Activated CD4-positive, alpha-beta T cell treated with anti-CD3 and anti-CD28 coated beads for 36 hours (primary cell): ENCODE data around the gene SRRM2. TPM values are rescaled to one million over a fixed set of nuclear protein-coding genes. Genes with fewer than 3 reads are reported as not detected.

Source experiments
- ATAC-seq: fragments of 200-7000 bp; cut with Tn5 transposase; one replicate; pipeline ENCODE4 v1.10.0; 2021; ENCODE audit warnings: mild to moderate bottlenecking, moderate library complexity
- CTCF ChIA-PET: fragments of 350-600 bp; sonication (Branson Sonifier 250); formaldehyde crosslinking; loops from one replicate; lab custom pipeline; 2021; ENCODE audit warnings: antibody characterized with exemption; lab: Charles Lee
- POLR2A ChIA-PET: fragments of 350-600 bp; sonication (Branson Sonifier 250); formaldehyde crosslinking; loops from one replicate; lab custom pipeline; 2021; ENCODE audit warnings: antibody characterized with exemption, inconsistent platforms; lab: Charles Lee
- DNase-seq: peaks from one replicate; pipeline ENCODE4 v3.0.0-alpha.2; 2020
- H3K27ac Mint-ChIP-seq: one replicate; pipeline ENCODE4 v1.8.0; 2021; ENCODE audit warnings: mixed read lengths
- H3K27me3 Mint-ChIP-seq: one replicate; pipeline ENCODE4 v1.8.0; 2021; ENCODE audit warnings: mixed read lengths
- H3K36me3 Mint-ChIP-seq: one replicate; pipeline ENCODE4 v1.8.0; 2021; ENCODE audit warnings: low read depth, mixed read lengths
- H3K4me1 Mint-ChIP-seq: one replicate; pipeline ENCODE4 v1.8.0; 2021; ENCODE audit warnings: mixed read lengths
- H3K4me3 Mint-ChIP-seq: one replicate; pipeline ENCODE4 v1.8.0; 2021; ENCODE audit warnings: mild to moderate bottlenecking, moderate library complexity, mixed read lengths
- H3K9me3 Mint-ChIP-seq: one replicate; pipeline ENCODE4 v1.8.0; 2021; ENCODE audit warnings: low read depth, mixed read lengths
- intact Hi-C, 2 experiments: fragments of 100-400 bp; cut with DNase I in 1 of 2; cut with micrococcal nuclease in 1 of 2; formaldehyde crosslinking; loops; one replicate each; pipeline versions ENCODE4 v1.14.2 to v1.15.1; 2022 to 2024; cut with DNase I, micrococcal nuclease
- total RNA-seq, 2 experiments: library from RNA; stranded (reverse); gene quantifications; one replicate each; pipeline ENCODE4 v1.2.3, GENCODE V29; 2021

The SRRM2 gene
- total RNA-seq, 2 experiments from 2014 or later, result 517 to 598 TPM

GRCh38 chr16:2708955-2709587, 43.4 kb upstream of the SRRM2 start:
- CTCF ChIA-PET, result interaction anchor here (0.9 kb wide), 1 partner anchor 269 kb away, joined by 3 read pairs; no protein-coding TSS in a partner anchor
- Mint-ChIP-seq H3K9me3 (no peaks in the 10 kb centered on the region), H3K27me3 (no peaks in the 10 kb centered on the region), H3K36me3 (peaks cover 6% of the 10 kb centered on the region), H3K4me1 (no peaks in the 10 kb centered on the region), H3K4me3 (no peak overlapping the region), H3K27ac (no peak overlapping the region)
- no peak for ATAC-seq
- intact Hi-C loops, result no loop called here
- POLR2A ChIA-PET, result no interaction called here
- DNase-seq, result no peak

- intact Hi-C loops, result no loop called here
- Mint-ChIP-seq H3K4me3 (no peak overlapping the region), H3K36me3 (peaks cover 6% of the 10 kb centered on the region), H3K27ac (no peak overlapping the region), H3K4me1 (no peaks in the 10 kb centered on the region), H3K9me3 (no peaks in the 10 kb centered on the region), H3K27me3 (no peaks in the 10 kb centered on the region)
- ATAC-seq (no peak), DNase-seq (no peak)
- CTCF ChIA-PET, result no interaction called here
- POLR2A ChIA-PET, result no interaction called here
Observed at GRCh38 chr16:2709588-2709984, 42.9 kb upstream of the SRRM2 start.

GRCh38 chr16:2710021-2710710, 42.3 kb upstream of the SRRM2 start:
- CTCF ChIA-PET, result no interaction called here
- DNase-seq (no peak), ATAC-seq (no peak)
- intact Hi-C loops, result no loop called here
- no peaks in the 10 kb centered on the region for H3K27me3 Mint-ChIP-seq
- H3K4me1 Mint-ChIP-seq, result peaks cover 4% of the 10 kb centered on the region
- H3K4me3 Mint-ChIP-seq, result no peak overlapping the region
- POLR2A ChIA-PET, result interaction anchor here (0.6 kb wide), 1 partner anchor 11 kb away, joined by 3 read pairs; no protein-coding TSS in a partner anchor
- no peak overlapping the region for H3K27ac Mint-ChIP-seq
- H3K9me3 Mint-ChIP-seq, result no peaks in the 10 kb centered on the region
- peaks cover 6% of the 10 kb centered on the region for H3K36me3 Mint-ChIP-seq

- Mint-ChIP-seq H3K4me3 (no peak overlapping the region), H3K4me1 (peaks cover 4% of the 10 kb centered on the region), H3K27ac (no peak overlapping the region), H3K9me3 (no peaks in the 10 kb centered on the region), H3K36me3 (peaks cover 6% of the 10 kb centered on the region), H3K27me3 (no peaks in the 10 kb centered on the region)
- ChIA-PET POLR2A (interaction anchor here (0.6 kb wide), 1 partner anchor 11 kb away, joined by 3 read pairs; no protein-coding TSS in a partner anchor), CTCF (no interaction called here)
- ATAC-seq, result no peak
- intact Hi-C loops, result no loop called here
- no peak for DNase-seq
Observed at GRCh38 chr16:2710711-2711231, 41.7 kb upstream of the SRRM2 start.

GRCh38 chr16:2711370-2712062, 40.9 kb upstream of the SRRM2 start:
- intact Hi-C loops, result no loop called here
- Mint-ChIP-seq H3K27ac (no peak overlapping the region), H3K4me1 (peaks cover 4% of the 10 kb centered on the region), H3K27me3 (no peaks in the 10 kb centered on the region), H3K36me3 (peaks cover 6% of the 10 kb centered on the region), H3K4me3 (no peak overlapping the region), H3K9me3 (no peaks in the 10 kb centered on the region)
- ATAC-seq (no peak), DNase-seq (no peak)
- CTCF ChIA-PET, result no interaction called here
- POLR2A ChIA-PET, result no interaction called here

GRCh38 chr16:2712063-2712441, 40.4 kb upstream of the SRRM2 start:
- intact Hi-C loops, result no loop called here
- CTCF ChIA-PET, result no interaction called here
- peaks cover 4% of the 10 kb centered on the region for H3K4me1 Mint-ChIP-seq
- DNase-seq (no peak), ATAC-seq (no peak)
- no peak overlapping the region for H3K4me3 Mint-ChIP-seq
- H3K36me3 Mint-ChIP-seq, result peaks cover 6% of the 10 kb centered on the region
- no peaks in the 10 kb centered on the region for H3K27me3 Mint-ChIP-seq
- H3K9me3 Mint-ChIP-seq, result no peaks in the 10 kb centered on the region
- no peak overlapping the region for H3K27ac Mint-ChIP-seq
- POLR2A ChIA-PET, result no interaction called here

- ChIA-PET CTCF (no interaction called here), POLR2A (no interaction called here)
- intact Hi-C loops, result no loop called here
- no peaks in the 10 kb centered on the region for H3K27me3 Mint-ChIP-seq
- H3K4me1 Mint-ChIP-seq, result peaks cover 4% of the 10 kb centered on the region
- H3K27ac Mint-ChIP-seq, result no peak overlapping the region
- H3K9me3 Mint-ChIP-seq, result no peaks in the 10 kb centered on the region
- H3K36me3 Mint-ChIP-seq, result peaks cover 6% of the 10 kb centered on the region
- ATAC-seq (no peak), DNase-seq (no peak)
- H3K4me3 Mint-ChIP-seq, result no peak overlapping the region
Observed at GRCh38 chr16:2712546-2712945, 39.9 kb upstream of the SRRM2 start.

- ChIA-PET CTCF (no interaction called here), POLR2A (interaction anchor here (0.6 kb wide), 1 partner anchor 558 kb away, joined by 3 read pairs; the partner anchor contains the start of gene TRAF7)
- Mint-ChIP-seq H3K4me1 (peaks cover 4% of the 10 kb centered on the region), H3K9me3 (no peaks in the 10 kb centered on the region), H3K27ac (no peak overlapping the region), H3K27me3 (no peaks in the 10 kb centered on the region), H3K36me3 (no peaks in the 10 kb centered on the region), H3K4me3 (no peak overlapping the region)
- no peak for DNase-seq
- intact Hi-C loops, result no loop called here
- no peak for ATAC-seq
Observed at GRCh38 chr16:2713523-2713922, 38.9 kb upstream of the SRRM2 start.

- no peak overlapping the region for H3K4me3 Mint-ChIP-seq
- ChIA-PET CTCF (no interaction called here), POLR2A (no interaction called here)
- H3K4me1 Mint-ChIP-seq, result peaks cover 4% of the 10 kb centered on the region
- H3K27me3 Mint-ChIP-seq, result no peaks in the 10 kb centered on the region
- DNase-seq, result no peak
- no peaks in the 10 kb centered on the region for H3K9me3 Mint-ChIP-seq
- no peak overlapping the region for H3K27ac Mint-ChIP-seq
- intact Hi-C loops, result no loop called here
- no peak for ATAC-seq
- no peaks in the 10 kb centered on the region for H3K36me3 Mint-ChIP-seq
Observed at GRCh38 chr16:2713985-2714774, 38.3 kb upstream of the SRRM2 start.

- no peaks in the 10 kb centered on the region for H3K36me3 Mint-ChIP-seq
- intact Hi-C loops, result no loop called here
- ChIA-PET POLR2A (no interaction called here), CTCF (interaction anchor here (0.9 kb wide), 1 partner anchor 1300 kb away, joined by 3 read pairs; the partner anchor contains the start of gene UNKL)
- DNase-seq, result no peak
- no peak overlapping the region for H3K27ac Mint-ChIP-seq
- no peak overlapping the region for H3K4me3 Mint-ChIP-seq
- H3K4me1 Mint-ChIP-seq, result peaks cover 4% of the 10 kb centered on the region
- no peaks in the 10 kb centered on the region for H3K27me3 Mint-ChIP-seq
- ATAC-seq, result no peak
- no peaks in the 10 kb centered on the region for H3K9me3 Mint-ChIP-seq
Observed at GRCh38 chr16:2715064-2715463, 37.4 kb upstream of the SRRM2 start.

- DNase-seq, result peak; percentile 89
- intact Hi-C loops, result no loop called here
- CTCF ChIA-PET, result interaction anchor here (0.9 kb wide), 1 partner anchor 1301 kb away, joined by 3 read pairs; the partner anchor contains the start of gene UNKL
- Mint-ChIP-seq H3K4me1 (peaks cover 4% of the 10 kb centered on the region), H3K4me3 (no peak overlapping the region), H3K27me3 (no peaks in the 10 kb centered on the region), H3K9me3 (no peaks in the 10 kb centered on the region), H3K36me3 (no peaks in the 10 kb centered on the region), H3K27ac (no peak overlapping the region)
- POLR2A ChIA-PET, result no interaction called here
- peak; percentile 91 for ATAC-seq
Observed at GRCh38 chr16:2715519-2715918, 36.9 kb upstream of the SRRM2 start.
